Measurements from ENCODE around the gene WDR18.
"Not testable (repeated sequence)": the region's sequence is repeated elsewhere in the genome, so short reads cannot be mapped to it uniquely, and the experiment has no call there.

The WDR18 gene

GRCh38 chr19:950352-951066 is 33.6 kb upstream of the WDR18 start:
- DNase-seq (ENCODE audit: low read depth in 2 of 2): no peak

- no peak for DNase-seq (ENCODE audit: low read depth in 2 of 2)
Observed at GRCh38 chr19:952049-952679, 32.0 kb upstream of the WDR18 start.

- DNase-seq (ENCODE audit: low read depth in 2 of 2): no peak
Observed at GRCh38 chr19:952680-953444, 31.3 kb upstream of the WDR18 start.

GRCh38 chr19:953445-954271 is 30.5 kb upstream of the WDR18 start:
- no peak for DNase-seq (ENCODE audit: low read depth in 2 of 2)

- DNase-seq (ENCODE audit: low read depth in 2 of 2): no peak
Observed at GRCh38 chr19:954272-954671, 29.9 kb upstream of the WDR18 start.

- DNase-seq (ENCODE audit: low read depth in 2 of 2): no peak
Observed at GRCh38 chr19:954672-955494, 29.3 kb upstream of the WDR18 start.

GRCh38 chr19:955803-956765 is 28.1 kb upstream of the WDR18 start:
- DNase-seq (ENCODE audit: low read depth in 2 of 2): no peak

GRCh38 chr19:956766-957440 is 27.2 kb upstream of the WDR18 start:
- DNase-seq (ENCODE audit: low read depth in 2 of 2): no peak

- not testable (repeated sequence) for DNase-seq (ENCODE audit: low read depth in 2 of 2)
Observed at GRCh38 chr19:957578-957977, 26.6 kb upstream of the WDR18 start.

GRCh38 chr19:958967-959855 is 24.9 kb upstream of the WDR18 start:
- DNase-seq (ENCODE audit: low read depth in 2 of 2): peak in 1 of 2 donors; percentile 18

- DNase-seq (ENCODE audit: low read depth in 2 of 2): no peak
Observed at GRCh38 chr19:960020-960419, 24.1 kb upstream of the WDR18 start.

- DNase-seq (ENCODE audit: low read depth in 2 of 2): no peak
Observed at GRCh38 chr19:960601-960938, 23.6 kb upstream of the WDR18 start.

GRCh38 chr19:961866-962620 is 22.1 kb upstream of the WDR18 start:
- no peak for DNase-seq (ENCODE audit: low read depth in 2 of 2)

- no peak for DNase-seq (ENCODE audit: low read depth in 2 of 2)
Observed at GRCh38 chr19:962683-963400, 21.3 kb upstream of the WDR18 start.

- DNase-seq (ENCODE audit: low read depth in 2 of 2): no peak
Observed at GRCh38 chr19:963486-963951, 20.6 kb upstream of the WDR18 start.

GRCh38 chr19:964116-964520 is 20.0 kb upstream of the WDR18 start:
- no peak for DNase-seq (ENCODE audit: low read depth in 2 of 2)

Data from activated CD8-positive, alpha-beta memory T cell treated with anti-CD3 and anti-CD28 coated beads for 4 hours (primary cell).